CD4-positive, alpha-beta T cell treated with Interferon alpha-2 for 1 hour (primary cell): Measurements from ENCODE around the gene DHX35.

Source experiments
- DNase-seq, 2 donors: peaks; one replicate each; pipeline ENCODE4 v3.0.0-alpha.2; 2020 to 2022

Gene DHX35

GRCh38 chr20:39067526-39068216 lies 105.5 kb downstream of the DHX35 start:
- no peak for DNase-seq

- no peak for DNase-seq
Measured at GRCh38 chr20:39069976-39070375, 107.8 kb downstream of the DHX35 start.

GRCh38 chr20:39070484-39071231 lies 108.5 kb downstream of the DHX35 start:
- DNase-seq = no peak

- DNase-seq = no peak
Measured at GRCh38 chr20:39072132-39072531, 110.0 kb downstream of the DHX35 start.

GRCh38 chr20:39072653-39073052 lies 110.5 kb downstream of the DHX35 start:
- DNase-seq = no peak

GRCh38 chr20:39075731-39076130 lies 113.6 kb downstream of the DHX35 start:
- DNase-seq = no peak

GRCh38 chr20:39076958-39077357 lies 114.8 kb downstream of the DHX35 start:
- DNase-seq = no peak

- no peak for DNase-seq
Measured at GRCh38 chr20:39080326-39080725, 118.2 kb downstream of the DHX35 start.

GRCh38 chr20:39081255-39081654 lies 119.1 kb downstream of the DHX35 start:
- DNase-seq = peak; percentile 71 to 82

- no peak for DNase-seq
Measured at GRCh38 chr20:39082622-39083398, 120.7 kb downstream of the DHX35 start.

GRCh38 chr20:39083761-39084160 lies 121.6 kb downstream of the DHX35 start:
- no peak for DNase-seq

GRCh38 chr20:39089029-39089428 lies 126.9 kb downstream of the DHX35 start:
- no peak for DNase-seq
